Fibroblast of lung (primary cell): ENCODE results near the gene TMEM131L.

Experiments
- EZH2 ChIP-seq: IDR thresholded peaks from 2 replicates; pipeline ENCODE4 v1.5.1; 2012; ENCODE audit warnings: low read length, control low read depth, mild to moderate bottlenecking; ENCODE audit errors: missing control alignments
- TF ChIP-seq, protein P1 (sequence below), 2 donors: IDR thresholded peaks in 1 of 2; conservative IDR thresholded peaks in 1 of 2; 1 replicate in 1 of 2; 2 replicates in 1 of 2; pipeline ENCODE4 v1.5.1; 2011 to 2012; ENCODE audit warnings: low read length in 2 of 2, control low read depth in 1 of 2, inconsistent platforms in 1 of 2, low read depth in 1 of 2, mild to moderate bottlenecking in 1 of 2

- TF ChIP-seq, protein P1, sequence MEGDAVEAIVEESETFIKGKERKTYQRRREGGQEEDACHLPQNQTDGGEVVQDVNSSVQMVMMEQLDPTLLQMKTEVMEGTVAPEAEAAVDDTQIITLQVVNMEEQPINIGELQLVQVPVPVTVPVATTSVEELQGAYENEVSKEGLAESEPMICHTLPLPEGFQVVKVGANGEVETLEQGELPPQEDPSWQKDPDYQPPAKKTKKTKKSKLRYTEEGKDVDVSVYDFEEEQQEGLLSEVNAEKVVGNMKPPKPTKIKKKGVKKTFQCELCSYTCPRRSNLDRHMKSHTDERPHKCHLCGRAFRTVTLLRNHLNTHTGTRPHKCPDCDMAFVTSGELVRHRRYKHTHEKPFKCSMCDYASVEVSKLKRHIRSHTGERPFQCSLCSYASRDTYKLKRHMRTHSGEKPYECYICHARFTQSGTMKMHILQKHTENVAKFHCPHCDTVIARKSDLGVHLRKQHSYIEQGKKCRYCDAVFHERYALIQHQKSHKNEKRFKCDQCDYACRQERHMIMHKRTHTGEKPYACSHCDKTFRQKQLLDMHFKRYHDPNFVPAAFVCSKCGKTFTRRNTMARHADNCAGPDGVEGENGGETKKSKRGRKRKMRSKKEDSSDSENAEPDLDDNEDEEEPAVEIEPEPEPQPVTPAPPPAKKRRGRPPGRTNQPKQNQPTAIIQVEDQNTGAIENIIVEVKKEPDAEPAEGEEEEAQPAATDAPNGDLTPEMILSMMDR (conservative IDR thresholded peaks at IDR 0.05 in 1 of 2, IDR thresholded peaks at IDR 0.05 in 1 of 2; ENCODE audit: low read depth in 1 of 2, low read length in 2 of 2) = no peak
- no peak for TF ChIP-seq EZH2
Observed at GRCh38 chr4:153560908-153561307, 94.7 kb downstream of the TMEM131L start.
